ENCODE data around the gene OCIAD1. TPM values are rescaled to one million over a fixed set of nuclear protein-coding genes. Genes with fewer than 3 reads are reported as not detected.
"Not testable (repeated sequence)": the region's sequence is repeated elsewhere in the genome, so short reads cannot be mapped to it uniquely, and the experiment has no call there.

OCIAD1 gene
- total RNA-seq, 1 experiment from 2014 or later, result 221 TPM

GRCh38 chr4:48862661-48863060 is 31.8 kb downstream of the OCIAD1 start:
- in situ Hi-C loops (cut with HindIII; ENCODE audit: low pct_unique_long_range_greater_than_20kb, low sequenced_read_pairs), result no loop called here
- DNase-seq (ENCODE audit: low read depth, low spot score), result no peak

DNA sequence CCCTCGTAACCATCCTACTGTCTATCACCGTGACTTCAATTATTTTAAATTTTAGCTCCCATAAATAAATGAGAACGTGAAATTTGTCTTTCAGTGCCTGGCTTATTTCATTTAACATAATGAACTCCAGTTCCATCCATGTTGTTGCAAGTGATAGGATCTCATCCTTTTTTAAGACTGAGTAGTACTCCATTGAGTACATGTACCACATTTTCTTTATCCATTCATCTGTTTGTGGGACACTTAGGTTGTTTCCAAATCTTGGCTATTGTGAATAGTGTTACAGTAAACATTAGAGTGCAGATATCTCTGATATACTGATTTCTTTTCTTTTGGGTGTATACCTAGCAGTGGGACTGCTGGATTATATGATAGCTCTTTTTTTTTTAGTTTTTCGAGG is 32.8 kb downstream of the OCIAD1 start:
- in situ Hi-C loops (cut with HindIII; ENCODE audit: low pct_unique_long_range_greater_than_20kb, low sequenced_read_pairs), result no loop called here
- no peak for DNase-seq (ENCODE audit: low read depth, low spot score)

- in situ Hi-C loops (cut with HindIII; ENCODE audit: low pct_unique_long_range_greater_than_20kb, low sequenced_read_pairs); DNase-seq (ENCODE audit: low read depth, low spot score): not testable (repeated sequence)
These were observed 33.8 kb downstream of the OCIAD1 start for GRCh38 chr4:48864696-48865095.

DNA sequence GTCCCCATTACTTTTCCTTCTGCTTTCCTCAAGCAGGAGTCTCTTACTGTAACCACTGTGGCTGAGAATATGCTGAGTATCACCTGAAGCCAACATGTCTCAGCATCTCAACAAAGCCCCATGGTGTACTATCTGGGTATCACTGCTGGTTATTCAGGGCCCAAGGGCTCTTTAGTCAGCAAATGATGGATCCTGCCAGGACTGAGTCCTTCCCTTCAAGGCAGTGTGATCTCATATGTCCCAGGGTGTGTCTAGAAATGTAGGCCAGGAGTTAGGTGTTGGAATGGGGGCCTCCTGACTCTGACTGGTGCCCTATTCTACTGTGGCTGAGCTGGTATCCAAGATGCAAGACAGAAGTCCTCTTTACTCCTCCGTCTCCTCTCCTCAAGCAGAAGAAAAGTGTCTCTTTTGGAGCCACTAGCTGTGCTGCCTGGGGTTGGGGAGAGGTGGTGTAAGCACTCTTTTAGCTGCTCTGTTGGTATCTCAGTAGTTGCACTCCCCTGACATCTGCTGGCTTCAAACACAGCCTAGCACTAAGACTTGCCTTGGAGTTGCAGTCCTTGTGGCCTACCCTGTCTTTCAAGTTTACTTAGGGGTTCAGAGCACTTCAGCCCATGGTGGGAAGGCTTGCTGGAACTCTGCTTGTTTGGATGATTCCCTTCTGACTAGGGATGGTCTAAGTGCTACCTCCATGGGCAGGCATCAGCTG is 47.1 kb downstream of the OCIAD1 start:
- no peak for DNase-seq (ENCODE audit: low read depth, low spot score)
- in situ Hi-C loops (cut with HindIII; ENCODE audit: low pct_unique_long_range_greater_than_20kb, low sequenced_read_pairs), result no loop called here

- in situ Hi-C loops (cut with HindIII; ENCODE audit: low pct_unique_long_range_greater_than_20kb, low sequenced_read_pairs), result no loop called here
- DNase-seq (ENCODE audit: low read depth, low spot score), result no peak
These were observed 48.9 kb downstream of the OCIAD1 start for GRCh38 chr4:48879561-48880442.

DNA sequence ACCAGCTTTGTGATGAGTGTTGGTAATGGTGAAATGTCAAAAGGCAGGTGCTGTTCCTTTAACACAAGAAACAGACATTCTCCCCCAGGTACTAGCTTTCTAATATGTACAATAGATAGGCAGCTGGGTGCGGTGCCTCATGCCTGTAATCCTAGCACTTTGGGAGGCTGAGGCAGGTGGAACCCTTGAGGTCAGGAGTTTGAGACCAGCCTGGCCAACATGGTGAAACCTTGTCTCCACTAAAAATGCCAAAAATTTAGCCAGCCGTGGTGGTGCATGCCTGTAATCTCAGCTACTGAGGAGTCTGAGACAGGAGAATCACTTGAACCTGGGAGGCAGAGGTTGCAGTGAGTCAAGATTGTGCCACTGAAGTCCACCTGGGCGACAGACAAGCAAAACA is 50.8 kb downstream of the OCIAD1 start:
- DNase-seq (ENCODE audit: low read depth, low spot score); in situ Hi-C loops (cut with HindIII; ENCODE audit: low pct_unique_long_range_greater_than_20kb, low sequenced_read_pairs): not testable (repeated sequence)

GRCh38 chr4:48889750-48890149 is 58.9 kb downstream of the OCIAD1 start:
- in situ Hi-C loops (cut with HindIII; ENCODE audit: low pct_unique_long_range_greater_than_20kb, low sequenced_read_pairs); DNase-seq (ENCODE audit: low read depth, low spot score): not testable (repeated sequence)

DNA sequence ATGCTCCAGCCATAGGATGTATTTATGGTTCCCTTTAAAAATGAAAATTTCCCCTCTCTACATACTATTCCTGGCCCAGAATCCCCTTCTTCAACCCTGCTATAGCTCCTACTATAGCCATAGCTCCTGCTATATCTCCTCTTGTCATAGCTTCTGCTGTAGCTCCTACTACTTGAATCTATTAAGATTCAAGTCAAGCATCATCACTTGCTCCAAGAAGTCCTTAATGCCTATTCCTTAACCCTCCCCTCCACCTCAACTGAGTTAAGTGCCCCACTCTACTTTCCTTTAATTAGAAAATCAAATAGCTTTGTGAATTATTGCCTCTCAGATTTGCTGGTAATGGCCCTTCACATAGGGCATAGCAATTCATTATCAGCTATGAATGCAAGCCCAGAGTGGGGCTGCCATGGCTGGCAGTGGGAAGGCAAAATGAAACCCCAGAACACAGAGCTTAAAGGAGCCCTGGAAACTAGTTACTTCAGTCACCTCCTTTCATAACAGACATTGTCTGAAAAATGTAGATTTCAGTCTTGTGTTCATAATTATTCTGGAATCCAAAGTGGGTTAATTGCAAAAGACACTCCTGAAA is 60.2 kb downstream of the OCIAD1 start:
- in situ Hi-C loops (cut with HindIII; ENCODE audit: low pct_unique_long_range_greater_than_20kb, low sequenced_read_pairs), result no loop called here
- DNase-seq (ENCODE audit: low read depth, low spot score), result no peak

GRCh38 chr4:48896845-48897244 is 66.0 kb downstream of the OCIAD1 start:
- DNase-seq (ENCODE audit: low read depth, low spot score), result peak; percentile 59
- in situ Hi-C loops (cut with HindIII; ENCODE audit: low pct_unique_long_range_greater_than_20kb, low sequenced_read_pairs), result no loop called here

GRCh38 chr4:48898733-48899431 is 68.0 kb downstream of the OCIAD1 start:
- peak; percentile 48 for DNase-seq (ENCODE audit: low read depth, low spot score)
- in situ Hi-C loops (cut with HindIII; ENCODE audit: low pct_unique_long_range_greater_than_20kb, low sequenced_read_pairs), result no loop called here

DNA sequence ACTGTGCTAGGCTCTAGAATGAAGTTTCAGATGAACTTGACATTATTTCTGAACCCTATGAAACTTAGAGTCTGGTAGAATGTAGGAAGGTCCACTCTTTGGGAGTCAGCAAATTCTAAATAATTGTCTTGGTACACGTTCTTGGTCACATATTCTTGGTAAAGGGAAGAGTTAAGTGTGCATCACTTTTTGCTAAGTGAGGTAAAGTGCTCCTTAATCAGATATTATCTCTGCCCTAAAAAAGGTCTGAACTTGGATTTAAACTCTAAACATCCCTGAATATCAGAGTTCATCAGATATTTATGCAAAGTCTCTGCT is 68.5 kb downstream of the OCIAD1 start:
- no peak for DNase-seq (ENCODE audit: low read depth, low spot score)
- in situ Hi-C loops (cut with HindIII; ENCODE audit: low pct_unique_long_range_greater_than_20kb, low sequenced_read_pairs), result no loop called here

GRCh38 chr4:48899950-48900349 is 69.1 kb downstream of the OCIAD1 start:
- in situ Hi-C loops (cut with HindIII; ENCODE audit: low pct_unique_long_range_greater_than_20kb, low sequenced_read_pairs), result no loop called here
- DNase-seq (ENCODE audit: low read depth, low spot score), result peak; percentile 29

DNA sequence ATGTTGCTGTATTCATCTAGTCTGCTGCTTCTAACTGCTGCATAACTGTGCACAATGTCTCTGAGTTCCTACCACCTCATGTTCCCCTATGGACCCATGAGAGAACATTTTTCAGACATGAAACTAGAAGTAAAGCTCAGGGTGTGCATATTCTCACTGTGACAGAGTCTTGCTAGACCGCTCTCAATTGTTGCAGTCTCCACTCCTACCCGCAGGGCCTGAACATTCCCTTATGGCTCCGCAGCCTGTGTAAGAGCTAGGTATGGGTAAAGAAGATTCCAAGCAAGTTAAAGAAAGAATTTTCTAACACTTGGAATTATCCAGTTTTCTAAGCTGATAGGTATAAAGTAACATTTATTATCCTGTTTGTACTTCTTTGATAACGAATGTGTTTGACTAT is 70.3 kb downstream of the OCIAD1 start:
- in situ Hi-C loops (cut with HindIII; ENCODE audit: low pct_unique_long_range_greater_than_20kb, low sequenced_read_pairs), result no loop called here
- DNase-seq (ENCODE audit: low read depth, low spot score), result no peak

DNA sequence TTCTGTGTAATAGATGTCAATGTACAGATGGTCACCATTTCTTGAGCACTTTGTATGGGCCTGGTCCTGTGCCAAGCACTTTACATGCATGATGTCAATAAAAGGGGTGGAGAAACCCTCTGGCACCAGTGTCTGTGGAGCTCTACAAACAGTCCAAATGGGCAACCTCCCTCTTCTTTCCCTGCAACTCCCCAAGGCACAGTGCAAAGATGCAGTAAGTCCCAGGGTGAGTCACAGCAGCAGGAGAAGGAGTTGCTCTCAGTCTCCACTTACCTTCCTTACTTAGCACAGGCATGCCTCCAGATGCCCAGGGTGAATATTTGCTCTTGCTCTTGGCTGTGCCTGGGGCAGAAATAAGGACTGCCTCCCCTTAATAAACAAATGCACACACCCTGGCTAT is 71.4 kb downstream of the OCIAD1 start:
- in situ Hi-C loops (cut with HindIII; ENCODE audit: low pct_unique_long_range_greater_than_20kb, low sequenced_read_pairs), result no loop called here

DNA sequence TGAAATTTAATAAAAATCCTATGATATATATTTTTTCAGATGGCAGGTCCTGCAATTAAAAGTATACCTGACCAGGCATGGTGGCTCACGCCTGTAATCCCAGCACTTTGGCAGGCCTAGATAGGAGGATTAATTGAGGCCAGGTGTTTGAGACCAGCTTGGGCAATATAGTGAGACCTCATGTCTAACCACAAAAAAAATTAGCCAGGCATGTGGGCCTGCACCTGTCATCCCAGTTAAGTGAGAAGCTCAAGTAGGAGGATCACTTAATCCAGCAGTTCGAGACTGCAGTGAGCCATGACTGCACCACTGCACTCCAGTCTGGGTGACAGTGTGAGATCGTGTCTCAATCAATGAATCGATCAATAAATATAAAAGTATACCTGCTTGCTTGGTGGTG is 73.2 kb downstream of the OCIAD1 start:
- no peak for DNase-seq (ENCODE audit: low read depth, low spot score)
- in situ Hi-C loops (cut with HindIII; ENCODE audit: low pct_unique_long_range_greater_than_20kb, low sequenced_read_pairs), result no loop called here

More for the DNA sequence above, 71.4 kb downstream of the OCIAD1 start:
- DNase-seq (ENCODE audit: low read depth, low spot score), result peak; percentile 20

GRCh38 chr4:48904541-48905142 is 73.8 kb downstream of the OCIAD1 start:
- in situ Hi-C loops (cut with HindIII; ENCODE audit: low pct_unique_long_range_greater_than_20kb, low sequenced_read_pairs), result no loop called here
- no peak for DNase-seq (ENCODE audit: low read depth, low spot score)

DNA sequence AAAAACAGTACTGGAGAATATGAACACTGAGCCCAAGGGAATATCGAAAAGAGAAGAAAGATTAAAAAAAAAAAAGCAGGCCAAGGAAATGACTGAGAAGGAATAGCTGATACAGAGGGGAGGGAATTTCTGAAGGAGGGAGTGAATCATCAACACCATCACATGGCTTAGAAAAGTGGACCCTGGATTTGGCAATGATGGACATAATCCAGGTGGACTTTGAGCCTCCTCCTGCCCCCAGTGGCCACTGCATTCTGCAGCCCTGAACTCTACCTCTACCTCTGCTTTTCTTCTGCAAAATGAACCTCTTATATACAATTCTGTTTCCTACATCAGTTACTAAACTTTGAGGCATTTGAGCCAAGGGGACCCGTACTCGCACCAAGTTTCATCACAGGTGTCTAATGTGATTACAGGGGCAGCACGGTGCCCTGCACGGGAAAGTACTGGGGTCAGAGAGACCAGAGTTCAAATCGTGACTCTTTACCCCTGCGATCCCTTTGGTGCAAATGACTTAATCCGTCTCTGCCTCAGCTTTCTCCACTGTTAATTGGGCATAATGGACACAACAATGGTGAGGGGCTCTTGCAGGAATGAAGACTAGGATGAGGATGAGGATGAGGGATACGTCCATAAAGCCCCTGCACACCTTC is 74.6 kb downstream of the OCIAD1 start:
- DNase-seq (ENCODE audit: low read depth, low spot score), result no peak
- in situ Hi-C loops (cut with HindIII; ENCODE audit: low pct_unique_long_range_greater_than_20kb, low sequenced_read_pairs), result no loop called here

Data from SK-MEL-5 (cell line).